NCI-H524 (cell line): Measurements from ENCODE around the gene ZFYVE28.

Experiments used
- DNase-seq, 2 experiments: peaks; one replicate each; lab custom pipeline; 2025; lab: John Stamatoyannopoulos, UW

Gene ZFYVE28

GRCh38 chr4:2366252-2367192 lies 51.9 kb downstream of the ZFYVE28 start:
- peak in 1 of 2 experiments; percentile 64 for DNase-seq

- DNase-seq, result no peak
Observed at GRCh38 chr4:2365913-2366210, 52.6 kb downstream of the ZFYVE28 start.

DNA sequence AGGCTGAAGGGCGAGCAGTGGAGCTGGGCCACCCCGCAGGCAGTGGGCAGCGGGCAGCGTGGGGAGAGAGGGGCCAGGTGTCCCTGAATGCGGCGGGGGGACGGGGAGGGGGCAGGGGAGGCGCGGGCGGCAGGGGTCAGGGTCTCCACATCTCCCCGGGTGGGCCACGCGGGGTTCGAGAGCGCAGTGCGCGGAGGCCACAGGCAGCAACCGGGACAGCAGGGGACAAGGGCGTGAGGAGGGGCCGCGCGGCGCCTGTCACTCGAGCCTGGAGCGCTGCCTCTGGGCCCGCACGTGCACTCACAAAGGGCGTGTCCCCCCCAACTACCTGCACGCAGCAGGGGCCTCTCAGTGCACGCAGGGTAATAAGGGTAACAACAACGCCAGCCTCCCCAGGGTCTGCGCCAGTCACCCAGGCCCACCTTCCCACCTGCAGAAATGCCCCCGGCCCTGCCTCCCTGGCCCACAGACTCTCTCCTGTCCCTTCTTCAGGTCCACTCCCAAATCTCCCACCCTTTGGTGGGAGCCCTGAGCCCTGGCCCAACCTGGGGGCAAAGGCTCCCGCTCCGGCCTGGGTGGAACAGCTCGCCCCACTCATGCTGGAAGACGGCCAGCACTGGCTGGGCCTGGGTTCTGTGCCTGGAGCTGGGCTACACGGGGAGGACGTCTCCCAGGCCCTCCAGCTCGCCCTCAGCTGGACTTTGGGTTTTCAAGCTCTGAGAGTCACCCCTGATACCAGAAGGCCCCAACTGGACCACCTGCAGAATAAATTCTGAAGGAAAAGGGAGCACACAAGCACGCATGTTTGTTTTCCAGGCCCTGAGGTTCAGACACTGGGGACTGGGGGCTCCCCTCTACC lies 53.2 kb downstream of the ZFYVE28 start:
- DNase-seq, result no peak

DNA sequence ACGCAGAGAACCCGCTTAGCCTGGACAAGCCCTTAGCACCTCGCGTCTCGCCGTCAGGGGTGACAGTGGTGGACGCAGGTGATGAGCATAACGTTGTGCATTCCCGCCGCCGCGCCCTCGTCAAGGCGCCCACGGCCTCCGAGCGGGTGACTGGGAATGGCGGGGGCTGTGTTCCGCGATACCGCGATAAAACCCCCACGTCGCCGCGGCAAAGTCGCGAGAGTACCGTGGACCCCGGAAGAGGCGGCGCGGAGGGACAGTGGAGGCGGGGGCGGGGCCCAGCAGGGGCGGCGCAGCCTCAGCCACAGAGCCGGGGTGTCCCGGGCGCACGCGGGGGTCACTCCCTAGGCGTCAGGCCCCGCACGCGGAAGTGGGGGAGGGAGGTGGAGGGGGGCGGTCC lies 53.8 kb downstream of the ZFYVE28 start:
- no peak for DNase-seq

DNA sequence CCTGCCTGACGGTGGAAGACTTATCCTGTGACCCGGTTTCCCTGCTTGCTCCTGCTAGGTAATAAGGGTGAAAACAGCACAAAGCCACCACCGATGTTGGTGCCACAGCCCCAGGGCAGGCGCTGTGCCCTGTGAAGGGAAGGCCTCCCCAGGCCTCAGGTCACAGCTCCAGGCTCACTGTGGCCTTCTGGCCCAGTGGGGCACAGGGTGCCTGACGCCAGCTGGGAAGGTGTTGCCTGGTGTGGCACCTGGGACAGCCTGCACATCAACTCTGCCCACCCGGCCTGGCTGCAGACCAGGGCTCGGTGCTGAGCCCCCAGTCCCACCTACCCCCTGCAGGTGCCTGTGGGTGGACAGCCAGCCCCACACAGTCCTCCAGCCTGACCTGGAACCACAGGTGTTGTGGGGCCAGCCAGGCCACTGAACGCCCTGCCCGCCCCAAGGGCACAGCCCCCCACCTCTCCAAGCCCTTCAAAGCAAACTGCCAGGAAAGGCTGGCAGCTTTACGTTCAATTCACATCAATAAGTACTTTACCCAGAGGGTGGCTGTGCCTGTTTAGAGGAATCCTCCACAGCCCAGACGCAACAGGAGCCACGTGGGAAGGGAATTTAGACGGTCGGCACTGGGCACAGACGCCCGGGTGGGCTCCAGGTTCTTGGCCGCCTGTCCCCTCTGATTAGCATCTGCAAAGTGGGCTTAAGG lies 54.3 kb downstream of the ZFYVE28 start:
- DNase-seq, result no peak

DNA sequence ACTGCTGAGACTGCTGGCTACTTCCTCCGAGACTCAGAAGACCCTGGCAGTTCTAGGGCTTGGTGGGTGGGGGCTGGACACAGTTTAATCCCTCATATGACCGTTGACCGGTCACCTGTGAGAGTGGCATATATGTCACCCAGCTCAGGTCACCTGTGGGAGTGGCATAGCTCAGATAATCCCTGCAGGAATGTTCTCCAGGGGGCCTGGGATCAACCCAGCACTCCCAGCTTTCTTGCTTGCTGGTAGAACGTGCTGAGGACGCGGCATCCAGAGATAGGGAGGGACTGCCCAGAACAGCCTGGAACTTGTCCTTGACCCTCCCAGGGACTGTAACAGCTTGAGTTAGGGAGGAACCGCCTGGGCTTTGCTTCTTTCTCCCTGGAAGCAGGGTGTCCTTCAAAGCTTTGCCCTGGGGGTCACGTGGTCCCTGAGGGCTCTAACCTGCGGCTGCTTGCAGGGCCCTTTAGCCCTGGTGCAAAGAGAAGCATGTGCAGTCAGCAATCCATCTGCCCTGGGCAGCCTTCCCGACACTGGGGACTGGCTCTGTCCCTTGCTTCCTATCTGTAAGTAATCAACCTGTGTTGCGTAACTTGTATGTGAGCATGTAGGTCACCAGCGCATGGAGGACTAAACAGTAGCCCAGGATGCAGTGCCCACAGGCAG lies 55.3 kb downstream of the ZFYVE28 start:
- no peak for DNase-seq

DNA sequence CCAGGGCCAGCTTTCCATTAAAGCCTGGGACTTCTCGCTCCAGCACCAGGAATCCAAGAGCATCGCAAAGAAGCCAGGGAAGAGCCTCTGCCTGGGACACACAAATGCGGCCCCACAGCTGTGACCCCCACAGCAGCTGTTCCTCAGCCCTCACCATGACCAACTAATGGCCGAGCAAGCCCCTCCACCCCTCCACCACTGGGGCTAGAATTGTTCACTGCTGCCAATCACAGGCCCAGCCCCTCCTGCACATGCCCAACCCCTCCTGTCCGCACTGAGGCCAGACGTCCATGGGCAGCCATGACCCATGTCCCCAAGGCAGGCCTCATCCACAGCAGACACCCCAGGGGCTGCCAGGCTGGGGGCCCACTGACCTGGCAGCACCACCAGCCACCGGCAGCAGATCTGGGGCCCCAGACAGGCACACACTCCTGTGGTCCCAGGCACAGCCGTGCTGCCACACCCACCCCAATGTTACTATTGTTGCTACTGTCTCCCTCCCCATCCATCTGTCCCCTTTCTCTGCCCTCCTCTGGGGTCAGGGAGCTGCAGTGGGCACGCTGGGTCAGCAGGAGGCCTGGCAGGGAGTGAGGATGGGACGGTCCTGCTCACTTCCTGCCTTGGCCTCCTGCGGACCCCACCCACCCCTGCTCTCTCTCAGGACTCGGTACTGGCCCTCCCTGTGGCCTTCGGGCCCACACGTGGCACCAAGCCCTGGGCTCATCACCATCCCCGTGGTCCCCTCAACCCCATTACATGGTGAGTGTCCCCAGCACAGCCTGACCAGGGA lies 56.0 kb downstream of the ZFYVE28 start:
- peak in 1 of 2 experiments; percentile 15 for DNase-seq

- DNase-seq, result peak in 1 of 2 experiments; percentile 66
Observed at GRCh38 chr4:2361366-2362265, 56.8 kb downstream of the ZFYVE28 start.

GRCh38 chr4:2360396-2360730 lies 58.1 kb downstream of the ZFYVE28 start:
- DNase-seq, result no peak

DNA sequence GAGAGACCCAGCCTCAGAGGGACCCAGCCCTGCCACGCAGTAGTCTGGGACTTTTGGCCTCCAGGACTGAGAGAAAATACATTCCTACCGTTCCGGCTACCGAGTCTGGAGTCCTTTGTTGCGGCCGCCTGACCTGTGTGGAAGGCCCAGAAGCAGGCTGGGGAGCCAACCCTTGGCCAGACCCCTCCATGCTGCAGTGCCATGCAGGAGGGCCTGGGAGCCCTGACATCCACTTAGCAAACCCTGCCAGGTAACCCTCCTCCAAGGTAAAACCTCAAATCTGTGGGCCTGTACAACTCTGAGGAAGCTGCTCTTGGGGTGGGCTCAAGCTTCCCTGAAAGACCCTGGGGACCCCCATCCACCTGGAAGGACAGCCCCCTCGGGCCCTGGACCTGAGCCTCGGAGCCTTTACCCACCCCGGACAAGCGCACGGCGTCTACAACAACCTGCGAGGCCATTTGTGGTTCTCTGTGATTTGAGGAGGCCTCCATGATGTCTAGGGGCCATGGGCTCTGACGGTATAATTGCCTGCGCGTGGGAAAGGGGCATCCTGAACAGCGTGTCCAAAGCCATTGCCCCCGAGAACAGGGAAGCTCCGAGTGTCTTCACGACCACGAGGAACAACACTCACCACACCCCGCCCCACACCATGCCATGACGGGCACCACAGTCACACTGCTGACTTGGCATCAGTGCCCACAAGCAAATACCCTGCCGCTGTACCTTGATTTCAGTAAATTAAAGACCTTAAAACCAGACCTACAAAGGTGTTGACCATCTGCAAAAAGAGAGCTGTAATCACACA lies 58.7 kb downstream of the ZFYVE28 start:
- DNase-seq, result no peak

DNA sequence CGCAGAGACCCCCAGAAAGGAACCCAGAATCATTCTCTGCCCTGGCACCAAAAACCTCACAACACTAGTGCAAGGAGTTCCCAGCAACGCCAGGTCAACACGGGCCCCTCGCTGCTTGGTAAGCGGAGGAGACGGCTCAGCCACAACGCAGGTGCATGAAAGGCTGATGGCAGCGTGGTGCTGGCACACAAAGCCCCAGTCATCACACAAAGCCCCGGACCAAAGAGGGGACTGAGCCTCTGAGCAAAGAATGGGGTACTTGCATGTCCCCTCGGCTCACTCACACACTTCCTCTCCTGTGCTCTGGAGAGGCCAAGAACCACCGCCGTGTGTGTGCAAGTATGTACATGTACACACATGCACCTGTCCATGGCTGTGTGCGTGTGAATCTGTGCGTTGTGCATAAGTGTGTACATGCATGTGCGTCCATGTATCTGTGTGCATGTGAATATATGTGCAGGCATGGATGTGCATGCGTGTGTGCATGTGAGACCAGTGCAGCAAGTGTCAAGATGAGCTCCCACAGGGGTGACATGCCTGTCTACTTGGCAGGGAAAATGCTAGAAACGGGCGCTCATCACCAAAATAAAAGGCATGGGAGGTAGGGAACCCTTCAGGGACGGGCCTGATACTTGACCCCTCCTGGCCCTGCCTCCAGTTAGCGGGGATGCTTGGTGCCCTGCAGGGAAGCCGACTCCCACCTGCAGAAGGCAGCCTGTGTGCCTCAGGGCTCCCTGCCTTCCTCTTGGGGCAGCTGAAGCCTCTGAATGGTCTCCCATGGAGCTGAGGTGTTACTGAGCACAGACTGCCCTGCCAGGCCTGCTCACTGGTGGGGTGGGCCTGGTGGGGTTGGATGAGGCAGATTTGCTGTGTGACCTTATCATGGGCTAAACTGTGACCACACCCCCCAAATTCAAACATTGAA lies 60.4 kb downstream of the ZFYVE28 start:
- no peak for DNase-seq

GRCh38 chr4:2356123-2357069 lies 62.0 kb downstream of the ZFYVE28 start:
- DNase-seq, result peak; percentile 82 to 91

DNA sequence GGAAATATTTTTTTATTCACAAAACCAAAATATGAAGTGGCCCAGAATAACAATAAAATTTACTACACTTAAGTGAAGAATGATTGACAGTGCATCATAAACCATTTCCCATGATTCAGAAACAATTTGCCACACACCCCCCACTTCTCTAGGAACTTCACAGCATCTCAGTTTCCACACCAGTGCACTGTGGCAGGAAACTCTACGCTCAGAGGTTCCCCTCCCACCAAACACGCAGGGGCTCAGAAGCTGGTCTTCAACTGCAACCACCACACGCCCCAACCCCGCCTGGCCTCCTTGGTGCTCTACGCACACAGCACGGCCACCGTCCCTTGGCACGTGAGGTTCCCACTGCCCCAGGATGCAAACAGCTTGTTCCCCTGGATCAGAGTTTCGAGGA lies 63.7 kb downstream of the ZFYVE28 start:
- no peak for DNase-seq

DNA sequence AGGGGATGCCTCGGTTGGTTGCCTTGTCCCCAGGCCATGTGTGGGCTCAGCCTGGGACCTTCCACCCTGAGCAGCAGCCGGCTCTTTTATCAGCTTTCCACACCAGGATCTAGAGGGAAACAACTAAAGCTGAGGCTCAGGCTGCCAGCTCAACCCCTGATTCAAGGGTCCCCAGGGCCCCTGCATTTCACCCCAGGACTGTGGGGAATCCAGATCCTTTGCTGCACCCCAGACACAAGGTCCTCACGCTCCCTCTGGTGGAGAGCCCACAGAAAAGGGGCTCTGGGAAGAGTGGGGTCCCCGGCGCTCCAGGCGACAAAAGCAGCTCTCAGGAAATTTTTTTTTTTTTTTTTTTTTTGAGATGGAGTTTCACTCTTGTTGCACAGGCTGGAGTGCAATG lies 64.3 kb downstream of the ZFYVE28 start:
- DNase-seq, result peak in 1 of 2 experiments; percentile 37

DNA sequence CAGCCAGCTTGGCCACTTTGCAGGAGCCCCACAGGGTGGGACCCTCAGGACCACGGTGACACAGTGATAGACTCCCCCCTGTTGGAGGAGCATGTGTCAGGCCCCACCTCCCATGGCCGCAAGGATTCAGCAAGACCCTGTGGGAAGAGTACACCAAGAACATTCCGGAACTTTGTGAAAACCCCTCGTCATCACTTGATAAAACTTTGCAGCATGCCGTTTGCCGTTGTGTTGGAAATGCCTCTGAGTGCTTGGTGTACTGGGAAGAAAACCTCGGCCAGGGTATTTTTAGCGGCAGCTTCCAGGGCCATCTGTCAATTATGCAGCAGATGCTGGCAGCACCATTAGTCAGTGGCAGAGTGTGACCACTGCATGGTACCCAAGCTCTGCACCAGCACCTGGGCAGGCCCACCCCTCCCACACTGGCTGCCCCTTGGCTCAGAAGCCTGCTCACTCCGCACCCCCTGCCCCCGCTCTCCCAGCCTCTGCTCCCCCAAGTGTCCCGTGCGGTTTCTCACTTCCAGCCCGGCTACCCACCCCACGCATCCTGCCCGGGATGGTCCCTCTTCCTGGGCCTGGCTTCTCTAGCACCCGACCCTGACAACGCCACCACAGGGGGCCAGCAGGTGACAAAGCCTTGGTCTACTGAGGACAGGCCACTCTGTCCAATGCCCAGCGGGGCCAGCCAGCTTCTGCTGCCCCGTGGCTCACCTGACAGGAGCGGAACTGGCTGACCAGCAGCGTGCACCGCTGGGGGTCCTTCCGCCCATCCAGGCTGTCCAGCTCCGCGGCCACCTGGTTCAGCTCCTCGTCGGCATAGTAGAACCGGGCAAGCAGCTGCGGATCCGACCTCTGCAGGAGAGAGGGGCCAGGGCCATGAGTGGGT lies 65.0 kb downstream of the ZFYVE28 start:
- peak; percentile 83 to 94 for DNase-seq

- DNase-seq, result peak in 1 of 2 experiments; percentile 48
Observed at GRCh38 chr4:2352729-2353221, 65.7 kb downstream of the ZFYVE28 start.
